ENCODE data around the gene KLK6. TPM values are rescaled to one million over a fixed set of nuclear protein-coding genes. Genes with fewer than 3 reads are reported as not detected.

KLK6 gene
- total and polyA plus RNA-seq, 8 donors = not detected

DNA sequence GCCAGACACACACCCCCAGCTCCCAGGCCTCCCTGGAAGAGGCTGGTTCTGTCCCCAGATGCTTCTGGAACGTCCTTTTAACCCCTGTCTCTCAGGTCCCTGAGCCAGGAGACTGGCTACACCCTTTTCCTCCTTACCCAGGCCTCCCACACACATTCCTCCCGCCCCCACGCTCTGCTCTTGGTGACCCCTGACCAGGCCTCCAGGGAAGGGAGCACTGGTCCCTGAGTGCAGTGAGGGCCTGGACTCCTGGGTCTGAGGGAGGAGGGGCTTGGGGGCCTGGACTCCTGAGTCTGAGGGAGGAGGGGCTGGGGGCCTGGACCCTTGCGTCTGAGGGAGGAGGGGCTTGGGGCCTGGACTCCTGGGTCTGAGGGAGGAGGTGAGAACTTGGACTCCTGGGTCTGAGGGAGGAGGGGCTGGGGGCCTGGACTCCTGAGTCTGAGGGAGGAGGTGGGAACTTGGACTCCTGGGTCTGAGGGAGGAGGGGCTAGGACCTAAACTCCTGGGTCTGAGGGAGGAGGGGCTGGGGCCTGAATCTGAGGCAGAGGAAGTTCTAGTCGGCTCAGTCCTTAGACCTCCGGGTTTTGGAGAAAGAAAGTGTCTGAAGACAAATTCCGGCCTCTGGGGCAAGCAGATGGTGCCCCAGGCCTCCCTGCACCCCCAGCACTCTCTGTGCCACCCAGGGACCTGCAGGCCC, 527 bp downstream of the KLK6 start:
- 30 to 38% methylated on average over 7 of the region's 7 CpGs for WGBS, 2 donors
- TF ChIP-seq, protein P1, sequence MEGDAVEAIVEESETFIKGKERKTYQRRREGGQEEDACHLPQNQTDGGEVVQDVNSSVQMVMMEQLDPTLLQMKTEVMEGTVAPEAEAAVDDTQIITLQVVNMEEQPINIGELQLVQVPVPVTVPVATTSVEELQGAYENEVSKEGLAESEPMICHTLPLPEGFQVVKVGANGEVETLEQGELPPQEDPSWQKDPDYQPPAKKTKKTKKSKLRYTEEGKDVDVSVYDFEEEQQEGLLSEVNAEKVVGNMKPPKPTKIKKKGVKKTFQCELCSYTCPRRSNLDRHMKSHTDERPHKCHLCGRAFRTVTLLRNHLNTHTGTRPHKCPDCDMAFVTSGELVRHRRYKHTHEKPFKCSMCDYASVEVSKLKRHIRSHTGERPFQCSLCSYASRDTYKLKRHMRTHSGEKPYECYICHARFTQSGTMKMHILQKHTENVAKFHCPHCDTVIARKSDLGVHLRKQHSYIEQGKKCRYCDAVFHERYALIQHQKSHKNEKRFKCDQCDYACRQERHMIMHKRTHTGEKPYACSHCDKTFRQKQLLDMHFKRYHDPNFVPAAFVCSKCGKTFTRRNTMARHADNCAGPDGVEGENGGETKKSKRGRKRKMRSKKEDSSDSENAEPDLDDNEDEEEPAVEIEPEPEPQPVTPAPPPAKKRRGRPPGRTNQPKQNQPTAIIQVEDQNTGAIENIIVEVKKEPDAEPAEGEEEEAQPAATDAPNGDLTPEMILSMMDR (IDR thresholded peaks at IDR 0.05) = no peak
- Histone ChIP-seq H3K36me3 (no peaks in the 10 kb centered on the region), H3K27ac (no peak overlapping the region), H3K4me1 (no peaks in the 10 kb centered on the region), H3K4me3 (no peak overlapping the region), H3K27me3 (peaks cover 0 to 4% (median 0%) of the 10 kb centered on the region in 4 donors), H3K9me3 (no peaks in the 10 kb centered on the region)
- intact Hi-C loops (cut with DNase I) = no loop called here
- no peak for DNase-seq
- FAIRE-seq = no peak
- ATAC-seq = no peak

DNA sequence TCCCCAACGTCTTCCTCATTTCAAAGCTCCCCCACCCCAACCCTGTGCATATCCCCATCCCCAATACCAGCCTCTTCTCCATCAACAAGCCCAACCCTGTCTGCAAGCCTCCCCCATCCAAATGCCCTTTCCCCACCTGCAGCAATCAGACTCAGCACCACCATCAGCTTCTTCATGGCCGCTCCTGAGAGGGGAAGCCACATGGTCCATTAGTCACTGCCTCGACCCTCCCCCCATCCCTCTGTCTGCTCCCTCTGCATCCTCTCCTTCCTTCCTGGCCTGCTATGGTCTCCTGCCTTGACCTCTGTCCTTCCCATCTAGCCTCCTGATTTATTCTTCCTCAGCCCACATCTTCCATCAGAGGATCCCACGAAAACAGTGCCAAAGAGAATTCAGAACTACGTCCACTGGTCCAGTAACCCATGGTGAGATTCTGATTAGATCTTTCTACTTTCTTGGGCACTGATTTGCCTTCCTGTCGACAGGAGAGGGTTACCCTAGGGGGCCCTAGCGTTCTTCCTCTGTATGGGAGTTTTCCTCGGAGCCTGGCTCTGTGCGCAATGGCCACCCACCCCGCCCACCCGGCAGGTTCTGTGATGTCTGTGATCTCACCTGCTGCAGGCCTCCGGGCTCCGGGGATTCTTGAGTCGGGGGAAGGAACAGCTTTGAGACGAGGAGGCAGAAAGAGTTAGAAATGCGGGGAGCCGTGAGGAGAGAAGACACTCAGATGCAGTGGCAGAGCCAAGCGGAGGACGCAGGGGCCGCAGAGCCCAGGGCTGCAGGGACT, 1.3 kb downstream of the KLK6 start:
- Histone ChIP-seq H3K27me3 (peaks cover 0 to 4% (median 0%) of the 10 kb centered on the region in 4 donors), H3K36me3 (no peaks in the 10 kb centered on the region), H3K4me3 (no peak overlapping the region), H3K4me1 (no peaks in the 10 kb centered on the region), H3K27ac (no peak overlapping the region), H3K9me3 (no peaks in the 10 kb centered on the region)
- intact Hi-C loops (cut with DNase I) = no loop called here
- 27 to 31% methylated on average over 20 of the region's 20 CpGs for WGBS, 2 donors
- FAIRE-seq (no peak), ATAC-seq (no peak), DNase-seq (no peak)
- TF ChIP-seq, protein P1 (IDR thresholded peaks at IDR 0.05) = no peak

DNA sequence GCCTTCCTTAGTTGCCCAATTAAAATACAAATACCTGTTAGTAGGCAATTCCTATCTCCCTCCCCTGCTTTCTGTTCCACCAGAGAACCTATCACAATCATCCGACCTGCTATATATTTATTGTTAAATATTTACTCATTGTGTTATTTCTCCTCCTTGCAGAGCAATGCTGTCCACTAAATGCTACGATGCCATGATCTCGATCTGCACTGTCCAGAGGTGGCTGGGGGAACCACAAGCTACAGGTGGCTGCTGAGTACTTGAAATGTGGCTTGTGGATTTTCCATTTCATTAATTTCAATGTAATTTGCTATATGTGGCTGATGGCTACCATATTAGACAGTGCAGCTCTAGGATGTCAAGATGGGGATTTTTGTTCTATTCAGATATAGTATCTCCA, 5.1 kb downstream of the KLK6 start:
- Histone ChIP-seq H3K4me3 (no peak overlapping the region), H3K27ac (no peak overlapping the region), H3K9me3 (no peaks in the 10 kb centered on the region), H3K27me3 (no peaks in the 10 kb centered on the region), H3K36me3 (no peaks in the 10 kb centered on the region), H3K4me1 (no peaks in the 10 kb centered on the region)
- intact Hi-C loops (cut with DNase I) = no loop called here
- whole genome bisulfite sequencing, 2 donors = 51 to 56% methylated on average over 3 of the region's 3 CpGs
- TF ChIP-seq, protein P1 (IDR thresholded peaks at IDR 0.05) = no peak
- FAIRE-seq = no peak
- no peak for ATAC-seq
- no peak for DNase-seq

DNA sequence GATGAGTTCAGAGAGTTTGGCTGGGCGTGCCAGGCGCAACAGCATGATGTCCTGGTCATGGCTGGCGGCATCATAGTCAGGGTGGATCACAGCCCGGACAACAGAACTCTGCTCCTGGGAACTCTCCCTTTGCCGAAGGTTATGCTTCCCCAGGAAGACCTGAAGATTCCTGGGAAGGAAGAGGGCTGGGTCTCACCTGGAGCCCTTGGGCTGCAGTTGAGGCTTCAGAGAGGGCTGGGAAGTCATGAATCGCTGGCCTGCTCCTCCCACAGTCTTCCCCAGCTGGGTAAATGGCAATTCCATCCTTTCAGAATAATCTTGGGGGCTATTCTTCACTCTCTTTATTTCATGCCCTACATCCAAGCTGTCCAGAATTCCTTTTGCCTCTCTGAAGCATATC, 6.0 kb downstream of the KLK6 start:
- Histone ChIP-seq H3K4me1 (no peaks in the 10 kb centered on the region), H3K27me3 (no peaks in the 10 kb centered on the region), H3K4me3 (no peak overlapping the region), H3K36me3 (no peaks in the 10 kb centered on the region), H3K27ac (no peak overlapping the region), H3K9me3 (no peaks in the 10 kb centered on the region)
- WGBS, 2 donors = 65 to 73% methylated on average over 6 of the region's 6 CpGs
- TF ChIP-seq, protein P1 (IDR thresholded peaks at IDR 0.05) = no peak
- no peak for DNase-seq
- FAIRE-seq = no peak
- intact Hi-C loops (cut with DNase I) = no loop called here
- no peak for ATAC-seq

DNA sequence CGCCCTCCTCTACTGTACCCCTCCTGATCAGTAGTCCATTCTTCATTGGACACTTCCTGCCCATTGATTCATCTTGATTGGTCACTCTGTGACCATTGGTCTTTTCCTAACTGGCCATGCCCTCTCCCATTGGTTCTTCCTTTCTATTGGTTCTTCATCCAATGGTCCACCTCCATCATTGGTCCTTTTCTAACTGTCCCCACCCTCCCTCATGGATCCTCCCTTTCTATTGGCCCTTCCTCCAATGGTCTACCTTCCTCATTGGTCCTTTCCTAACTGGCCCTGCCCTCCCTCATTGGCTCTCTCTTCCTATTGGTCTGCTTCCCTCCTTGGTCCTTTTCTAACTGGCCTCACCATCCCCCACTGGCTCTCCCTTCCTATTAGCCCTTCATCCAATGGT, 7.1 kb downstream of the KLK6 start:
- Histone ChIP-seq H3K27ac (no peak overlapping the region), H3K9me3 (no peaks in the 10 kb centered on the region), H3K36me3 (no peaks in the 10 kb centered on the region), H3K27me3 (peaks cover 0 to 5% (median 0%) of the 10 kb centered on the region in 4 donors), H3K4me1 (no peaks in the 10 kb centered on the region), H3K4me3 (no peak overlapping the region)
- no peak for FAIRE-seq
- DNase-seq = no peak
- 72 to 79% methylated on average over 1 of the region's 1 CpG for WGBS, 2 donors
- ATAC-seq = no peak
- intact Hi-C loops (cut with DNase I) = no loop called here
- TF ChIP-seq, protein P1 (IDR thresholded peaks at IDR 0.05) = no peak
